Mesenchymal stem cell (in vitro differentiated cells and primary cell): ENCODE data around the gene ZNF365.

Experiments used
- DNase-seq: peaks from one replicate; pipeline ENCODE4 v3.0.0-alpha.2; 2013
- H2AFZ ChIP-seq: one replicate; pipeline ENCODE4 v1.6.1; 2013; ENCODE audit warnings: low read depth, mild to moderate bottlenecking, control low read depth, inconsistent platforms, low read length, moderate library complexity
- H2AK5ac ChIP-seq: 2 replicates; pipeline ENCODE4 v1.6.1; 2013; ENCODE audit warnings: low read length, moderate library complexity, mild to moderate bottlenecking, inconsistent platforms; ENCODE audit not compliant: severe bottlenecking
- H2BK120ac ChIP-seq: one replicate; pipeline ENCODE4 v1.6.1; 2013; ENCODE audit warnings: low read depth, mild to moderate bottlenecking, inconsistent platforms, low read length, moderate library complexity
- H2BK12ac ChIP-seq, 2 experiments: one replicate each; pipeline ENCODE4 v1.6.1; 2013; ENCODE audit warnings: inconsistent platforms in 2 of 2, low read length in 2 of 2, mild to moderate bottlenecking in 2 of 2, moderate library complexity in 2 of 2, control low read depth in 1 of 2
- H2BK15ac ChIP-seq: one replicate; pipeline ENCODE4 v1.6.1; 2013; ENCODE audit warnings: mild to moderate bottlenecking, low read depth, inconsistent platforms; ENCODE audit not compliant: poor library complexity, severe bottlenecking
- H2BK5ac ChIP-seq: 2 replicates; pipeline ENCODE4 v1.6.1; 2013; ENCODE audit warnings: low read depth, mild to moderate bottlenecking, low read length, control low read depth, inconsistent platforms; ENCODE audit not compliant: poor library complexity, severe bottlenecking
- H3K14ac ChIP-seq, 2 experiments: one replicate each; pipeline ENCODE4 v1.6.1; 2013; ENCODE audit warnings: inconsistent platforms in 2 of 2, low read length in 2 of 2, control low read depth in 1 of 2, mild to moderate bottlenecking in 1 of 2, moderate library complexity in 1 of 2
- H3K18ac ChIP-seq, 2 experiments: one replicate each; pipeline ENCODE4 v1.6.1; 2013; ENCODE audit warnings: inconsistent platforms in 2 of 2, low read length in 2 of 2, control low read depth in 1 of 2, low read depth in 1 of 2, mild to moderate bottlenecking in 1 of 2
- H3K23ac ChIP-seq, 2 experiments: one replicate each; pipeline ENCODE4 v1.6.1; 2013; ENCODE audit warnings: inconsistent platforms in 2 of 2, low read length in 2 of 2, mild to moderate bottlenecking in 2 of 2, moderate library complexity in 2 of 2, control low read depth in 1 of 2
- H3K27ac ChIP-seq: 2 replicates; pipeline ENCODE4 v1.5.1; 2013; ENCODE audit warnings: mild to moderate bottlenecking, moderate library complexity, low read length, control low read depth, inconsistent platforms; ENCODE audit not compliant: poor library complexity, severe bottlenecking
- H3K27me3 ChIP-seq, 2 experiments: 2 replicates each; pipeline versions ENCODE4 v1.6.1 to v1.7.0; 2013; ENCODE audit warnings: low read length in 2 of 2, mild to moderate bottlenecking in 2 of 2, moderate library complexity in 2 of 2, control low read depth in 1 of 2, inconsistent platforms in 1 of 2; ENCODE audit not compliant: control insufficient read depth in 1 of 2, insufficient read depth in 1 of 2
- H3K36me3 ChIP-seq, 2 experiments: 2 replicates each; pipeline versions ENCODE4 v1.6.1 to v1.7.0; 2013; ENCODE audit warnings: low read length in 2 of 2, control low read depth in 1 of 2, inconsistent platforms in 1 of 2, low read depth in 1 of 2, mild to moderate bottlenecking in 1 of 2; ENCODE audit not compliant: insufficient read depth in 2 of 2, control insufficient read depth in 1 of 2
- H3K4ac ChIP-seq, 2 experiments: one replicate each; pipeline ENCODE4 v1.6.1; 2013; ENCODE audit warnings: inconsistent platforms in 2 of 2, low read length in 2 of 2, mild to moderate bottlenecking in 2 of 2, moderate library complexity in 2 of 2, control low read depth in 1 of 2, low read depth in 1 of 2
- H3K4me1 ChIP-seq: 2 replicates; pipeline ENCODE4 v1.6.1; 2013; ENCODE audit warnings: low read depth, low read length, control low read depth; ENCODE audit not compliant: control insufficient read depth, insufficient read depth
- H3K4me2 ChIP-seq: 2 replicates; pipeline ENCODE4 v1.6.1; 2013; ENCODE audit warnings: low read length, mild to moderate bottlenecking, inconsistent platforms; ENCODE audit not compliant: poor library complexity, severe bottlenecking
- H3K4me3 ChIP-seq, 2 experiments: 2 replicates each; pipeline versions ENCODE4 v1.5.1 to v1.7.0; 2013; ENCODE audit warnings: low read length in 2 of 2, mild to moderate bottlenecking in 2 of 2, control low read depth in 1 of 2, low read depth in 1 of 2; ENCODE audit not compliant: insufficient read depth in 1 of 2
- H3K79me1 ChIP-seq: replicated peaks from 2 replicates; pipeline ENCODE4 v1.6.1; 2013; ENCODE audit warnings: mild to moderate bottlenecking, control low read depth, low read length, inconsistent platforms; ENCODE audit not compliant: poor library complexity, severe bottlenecking
- H3K9ac ChIP-seq: 2 replicates; pipeline ENCODE4 v1.7.0; 2013; ENCODE audit warnings: mild to moderate bottlenecking, low read length, moderate library complexity
- H3K9me3 ChIP-seq: 2 replicates; pipeline ENCODE4 v1.7.0; 2013; ENCODE audit warnings: mild to moderate bottlenecking, low read length; ENCODE audit not compliant: control insufficient read depth
- H4K8ac ChIP-seq: one replicate; pipeline ENCODE4 v1.6.1; 2013; ENCODE audit warnings: inconsistent platforms, mild to moderate bottlenecking, low read length, moderate library complexity
- H4K91ac ChIP-seq: one replicate; pipeline ENCODE4 v1.6.1; 2013; ENCODE audit warnings: mild to moderate bottlenecking, low read length, inconsistent platforms
- WGBS: methylation state at CpG from one replicate; pipeline ENCODE4 v1.1.7; 2013; ENCODE audit warnings: mixed read lengths; 5-methylcytosine and 5-hydroxymethylcytosine counted together

ZNF365 gene

DNA sequence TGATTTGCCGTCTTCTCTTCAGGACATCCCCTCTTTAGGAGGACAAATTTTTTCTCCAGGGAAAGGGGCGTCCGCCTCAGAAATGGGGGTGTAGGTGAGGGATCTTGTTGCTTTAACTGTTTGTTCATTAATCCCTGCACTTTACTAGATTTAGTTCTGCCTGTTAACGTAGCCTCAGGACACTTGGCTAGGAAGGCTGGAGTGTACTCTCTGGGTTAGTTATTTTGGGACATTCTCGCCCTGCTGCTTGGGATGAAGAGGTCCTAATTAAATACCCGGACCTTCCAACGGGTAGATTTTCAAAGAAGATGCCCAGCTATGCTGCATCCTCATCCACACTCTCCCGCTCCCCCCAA is 552 bp upstream of the ZNF365 start:
- no peaks in the 10 kb centered on the region for H3K36me3 ChIP-seq
- H3K27ac ChIP-seq: no peak overlapping the region
- peak overlapping the region; percentile 67 to 82 for H3K4me3 ChIP-seq
- H3K9me3 ChIP-seq: no peaks in the 10 kb centered on the region
- H4K91ac ChIP-seq: no peak overlapping the region
- no peaks in the 10 kb centered on the region for H3K27me3 ChIP-seq
- H2BK5ac ChIP-seq: no peak overlapping the region
- WGBS: 44% methylated on average over 5 of the region's 8 CpGs
- no peak overlapping the region for H2BK15ac ChIP-seq
- peaks cover 8% of the 10 kb centered on the region for H3K4me1 ChIP-seq
- no peak for DNase-seq
- H4K8ac ChIP-seq: no peak overlapping the region
- no peak overlapping the region for H2AFZ ChIP-seq
- H3K18ac ChIP-seq: no peak overlapping the region
- no peak overlapping the region for H3K14ac ChIP-seq
- peaks cover 2% of the 10 kb centered on the region for H3K79me1 ChIP-seq
- no peak overlapping the region for H2BK12ac ChIP-seq
- peak overlapping the region; percentile 77 for H3K9ac ChIP-seq
- H3K4me2 ChIP-seq: peak overlapping the region; percentile 65
- H3K23ac ChIP-seq: no peak overlapping the region
- no peak overlapping the region for H2AK5ac ChIP-seq
- H3K4ac ChIP-seq: no peak overlapping the region
- no peak overlapping the region for H2BK120ac ChIP-seq

DNA sequence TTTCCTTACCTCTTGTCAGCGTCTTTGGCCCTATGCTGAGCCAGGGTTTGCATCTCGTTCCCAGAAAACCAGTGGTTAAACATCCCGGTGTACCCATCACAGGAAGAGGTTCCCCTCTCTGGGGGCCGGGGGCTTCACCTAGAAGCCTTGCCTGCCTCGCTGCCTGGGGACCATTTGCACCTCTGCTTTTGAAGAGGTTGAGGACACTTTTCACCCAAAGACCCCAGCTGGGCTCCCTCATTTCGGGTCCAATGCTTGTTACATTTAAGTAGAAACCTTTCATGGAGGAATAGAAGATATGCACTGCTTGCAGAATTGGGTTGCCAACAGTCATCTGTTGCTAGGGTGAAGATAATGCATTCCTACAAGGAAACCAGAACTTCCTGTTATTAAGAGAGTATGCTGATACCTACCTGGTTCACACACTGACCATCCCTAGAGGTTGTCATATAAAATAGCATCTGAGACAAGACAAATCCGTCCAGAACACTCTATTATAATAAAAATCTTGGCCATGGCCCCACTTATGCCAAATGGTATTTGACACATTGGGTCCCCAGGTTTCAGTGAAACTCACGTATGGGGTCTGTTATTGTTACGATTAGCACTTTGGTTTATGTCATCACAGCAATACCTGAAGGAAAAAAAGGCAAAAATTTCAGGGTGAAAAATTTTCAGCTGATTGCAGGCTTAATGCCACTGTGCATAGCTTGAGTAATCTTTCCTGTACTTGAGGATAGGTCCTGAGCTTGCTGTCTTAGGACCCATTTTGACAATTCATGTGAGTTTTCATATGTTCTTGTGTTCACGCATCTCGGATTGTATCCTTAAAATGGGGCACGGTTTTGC is 917 bp downstream of the ZNF365 start:
- WGBS: 76% methylated on average over 12 of the region's 12 CpGs
- Histone ChIP-seq H2BK15ac (no peak overlapping the region), H3K23ac (no peak overlapping the region), H3K14ac (no peak overlapping the region), H2AFZ (no peak overlapping the region), H3K4me2 (peak overlapping the region; percentile 65), H2AK5ac (no peak overlapping the region), H3K18ac (no peak overlapping the region), H3K36me3 (no peaks in the 10 kb centered on the region), H3K9me3 (no peaks in the 10 kb centered on the region), H3K9ac (peak overlapping the region; percentile 77), H3K4me3 (peak overlapping the region; percentile 67 to 82), H3K79me1 (peaks cover 2% of the 10 kb centered on the region), H4K8ac (no peak overlapping the region), H3K4ac (no peak overlapping the region), H2BK12ac (no peak overlapping the region), H3K27ac (no peak overlapping the region), H4K91ac (no peak overlapping the region), H2BK5ac (no peak overlapping the region), H2BK120ac (no peak overlapping the region), H3K4me1 (peaks cover 12% of the 10 kb centered on the region), H3K27me3 (no peaks in the 10 kb centered on the region)
- no peak for DNase-seq

DNA sequence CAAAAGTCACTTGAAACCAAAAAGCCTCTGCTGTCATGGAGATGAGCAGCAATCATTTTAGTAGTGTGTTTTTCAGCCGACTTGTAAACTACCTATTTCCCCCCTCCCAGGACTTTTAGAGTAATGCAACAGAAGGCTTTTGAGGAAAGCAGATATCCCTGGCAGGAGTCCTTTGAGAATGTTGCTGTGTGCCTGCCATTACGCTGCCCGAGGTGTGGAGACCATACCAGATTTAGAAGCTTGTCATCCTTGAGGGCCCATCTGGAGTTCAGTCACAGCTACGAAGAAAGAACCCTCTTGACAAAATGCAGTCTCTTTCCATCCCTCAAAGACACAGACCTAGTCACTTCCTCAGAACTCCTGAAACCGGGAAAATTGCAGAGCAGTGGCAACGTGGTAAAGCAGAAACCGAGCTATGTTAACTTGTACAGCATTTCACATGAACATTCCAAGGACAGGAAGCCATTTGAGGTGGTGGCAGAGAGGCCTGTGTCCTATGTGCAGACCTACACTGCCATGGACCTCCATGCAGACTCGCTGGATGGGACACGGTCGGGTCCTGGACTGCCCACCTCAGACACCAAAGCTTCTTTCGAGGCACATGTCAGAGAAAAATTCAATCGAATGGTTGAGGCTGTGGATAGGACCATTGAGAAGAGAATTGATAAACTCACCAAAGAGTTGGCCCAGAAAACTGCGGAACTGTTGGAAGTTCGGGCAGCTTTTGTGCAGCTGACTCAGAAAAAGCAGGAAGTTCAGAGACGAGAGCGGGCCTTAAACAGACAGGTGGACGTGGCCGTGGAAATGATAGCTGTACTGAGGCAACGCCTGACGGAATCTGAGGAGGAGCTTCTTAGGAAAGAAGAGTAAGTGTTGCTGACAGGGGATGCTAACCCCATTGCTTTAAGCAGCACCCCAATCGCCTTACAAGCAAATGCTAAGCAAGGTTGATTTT is 2.2 kb downstream of the ZNF365 start:
- Histone ChIP-seq H3K9me3 (no peaks in the 10 kb centered on the region), H3K27me3 (no peaks in the 10 kb centered on the region), H2BK120ac (no peak overlapping the region), H4K91ac (no peak overlapping the region), H3K4me1 (peaks cover 12% of the 10 kb centered on the region), H3K27ac (no peak overlapping the region), H2BK12ac (no peak overlapping the region), H2BK5ac (no peak overlapping the region), H3K4ac (no peak overlapping the region), H3K23ac (no peak overlapping the region), H4K8ac (no peak overlapping the region), H3K14ac (no peak overlapping the region), H3K4me2 (no peak overlapping the region), H3K18ac (no peak overlapping the region), H2AK5ac (no peak overlapping the region), H3K4me3 (no peak overlapping the region), H3K79me1 (peaks cover 2% of the 10 kb centered on the region), H2AFZ (no peak overlapping the region), H3K36me3 (no peaks in the 10 kb centered on the region), H3K9ac (no peak overlapping the region), H2BK15ac (no peak overlapping the region)
- WGBS: 93% methylated on average over 19 of the region's 21 CpGs
- DNase-seq: no peak

DNA sequence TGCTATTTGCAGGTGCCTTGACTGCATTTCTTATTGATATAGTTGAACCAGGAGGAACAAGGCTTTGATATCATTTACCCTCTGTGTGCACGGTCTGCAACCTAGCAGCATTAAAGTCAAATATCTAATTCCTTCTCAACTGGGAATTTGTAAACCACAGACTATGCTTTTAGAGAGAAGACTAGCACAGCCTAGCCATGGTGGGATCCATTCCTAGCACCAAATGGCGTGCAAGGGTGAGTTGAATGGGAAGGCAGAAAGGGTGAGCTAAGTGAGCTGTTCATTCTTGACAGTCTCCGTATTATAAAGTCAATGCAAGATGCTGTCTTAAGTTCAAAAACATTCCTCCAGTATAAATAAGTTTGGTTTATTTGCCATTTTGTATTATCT is 2.9 kb downstream of the ZNF365 start:
- Histone ChIP-seq H3K9me3 (no peaks in the 10 kb centered on the region), H3K27ac (no peak overlapping the region), H2BK12ac (no peak overlapping the region), H3K23ac (no peak overlapping the region), H2BK15ac (no peak overlapping the region), H3K4me3 (no peak overlapping the region), H3K4ac (no peak overlapping the region), H3K36me3 (no peaks in the 10 kb centered on the region), H3K9ac (no peak overlapping the region), H3K18ac (no peak overlapping the region), H3K14ac (no peak overlapping the region), H3K27me3 (no peaks in the 10 kb centered on the region), H3K4me1 (peaks cover 12% of the 10 kb centered on the region), H4K91ac (no peak overlapping the region), H2AK5ac (no peak overlapping the region), H2BK5ac (no peak overlapping the region), H4K8ac (no peak overlapping the region), H3K79me1 (peaks cover 2% of the 10 kb centered on the region), H2BK120ac (no peak overlapping the region), H3K4me2 (no peak overlapping the region), H2AFZ (no peak overlapping the region)
- DNase-seq: no peak
- 96% methylated on average over 2 of the region's 3 CpGs for WGBS
